Aorta (tissue), 5 donors: Measurements from ENCODE around the gene TMEM191B. TPM values are rescaled to one million over a fixed set of nuclear protein-coding genes. Genes with fewer than 3 reads are reported as not detected.
A peak's percentile ranks its signal among the peaks of the same experiment; 100 is the strongest.
"Not testable (repeated sequence)": the region's sequence is repeated elsewhere in the genome, so short reads cannot be mapped to it uniquely, and the experiment has no call there.

ENCODE experiments used
- ATAC-seq: fragments of 200-7000 bp; cut with Tn5 transposase; one replicate; pipeline ENCODE4 v1.9.1; 2022; ENCODE audit warnings: moderate library complexity; ENCODE audit not compliant: low FRiP score
- DNase-seq, 2 donors: peaks; one replicate each; pipeline ENCODE4 v3.0.0-alpha.2; 2020
- H3K27ac ChIP-seq, 2 donors: one replicate each; pipeline ENCODE4 v1.5.1; 2013; ENCODE audit warnings: low read length in 2 of 2, mild to moderate bottlenecking in 2 of 2, moderate library complexity in 2 of 2, control low read depth in 1 of 2, inconsistent platforms in 1 of 2, low read depth in 1 of 2
- H3K27me3 ChIP-seq, 2 donors: one replicate each; pipeline ENCODE4 v1.6.1; 2013; ENCODE audit warnings: control low read depth in 1 of 2, low read length in 1 of 2, mild to moderate bottlenecking in 1 of 2, moderate library complexity in 1 of 2; ENCODE audit not compliant: insufficient read depth in 2 of 2, control insufficient read depth in 1 of 2
- H3K36me3 ChIP-seq, 2 donors: one replicate each; pipeline ENCODE4 v1.6.1; 2013; ENCODE audit warnings: control low read depth in 1 of 2, low read length in 1 of 2, mild to moderate bottlenecking in 1 of 2; ENCODE audit not compliant: insufficient read depth in 2 of 2, control insufficient read depth in 1 of 2
- H3K4me1 ChIP-seq, 2 donors: one replicate each; pipeline ENCODE4 v1.6.1; 2013; ENCODE audit warnings: low read length in 2 of 2, control low read depth in 1 of 2, mild to moderate bottlenecking in 1 of 2, moderate library complexity in 1 of 2; ENCODE audit not compliant: insufficient read depth in 2 of 2, control insufficient read depth in 1 of 2
- H3K4me3 ChIP-seq, 2 donors: one replicate each; pipeline ENCODE4 v1.5.1; 2013; ENCODE audit warnings: low read length in 2 of 2, control low read depth in 1 of 2, mild to moderate bottlenecking in 1 of 2
- H3K9me3 ChIP-seq: one replicate; pipeline ENCODE4 v1.6.1; 2013; ENCODE audit warnings: mild to moderate bottlenecking, low read length; ENCODE audit not compliant: control insufficient read depth
- WGBS, 2 donors: extraction: QIAGEN DNeasy Blood & Tissue Kit; methylation state at CpG; one replicate each; pipeline ENCODE4 v1.1.7; 2013; 5-methylcytosine and 5-hydroxymethylcytosine counted together
- intact Hi-C, 2 donors: fragments of 100-400 bp; cut with DNase I; formaldehyde crosslinking; loops; one replicate each; pipeline versions ENCODE4 v1.14.2 to v1.15.0; 2022
- polyA plus RNA-seq, 2 donors: library from polyadenylated mRNA; stranded (reverse); fragments of 200-250 nt; gene quantifications; one replicate each; pipeline ENCODE4 v1.2.3, GENCODE V29; 2013
- total RNA-seq, 2 donors: library from RNA; stranded (reverse); fragmentation: NEBNext Ultra II Directional; extraction: Animal tissue kit (Norgen Biotek cat#: 25700); gene quantifications; one replicate each; pipeline ENCODE4 v1.2.1, GENCODE V29; 2021
- donor health status: healthy with polysubstance abuse.
- donor health status: Bipolar disorder and iron deficiency.
- donor health status: DM: no; HTN: no; CAD: no.
- donor health status: DM: no; HTN: no; CAD: no.
- donor health status: DM: yes; HTN: yes; CAD: no.

TMEM191B gene
- total and polyA plus RNA-seq, 4 donors = 3.8 TPM; not detected in 3

DNA sequence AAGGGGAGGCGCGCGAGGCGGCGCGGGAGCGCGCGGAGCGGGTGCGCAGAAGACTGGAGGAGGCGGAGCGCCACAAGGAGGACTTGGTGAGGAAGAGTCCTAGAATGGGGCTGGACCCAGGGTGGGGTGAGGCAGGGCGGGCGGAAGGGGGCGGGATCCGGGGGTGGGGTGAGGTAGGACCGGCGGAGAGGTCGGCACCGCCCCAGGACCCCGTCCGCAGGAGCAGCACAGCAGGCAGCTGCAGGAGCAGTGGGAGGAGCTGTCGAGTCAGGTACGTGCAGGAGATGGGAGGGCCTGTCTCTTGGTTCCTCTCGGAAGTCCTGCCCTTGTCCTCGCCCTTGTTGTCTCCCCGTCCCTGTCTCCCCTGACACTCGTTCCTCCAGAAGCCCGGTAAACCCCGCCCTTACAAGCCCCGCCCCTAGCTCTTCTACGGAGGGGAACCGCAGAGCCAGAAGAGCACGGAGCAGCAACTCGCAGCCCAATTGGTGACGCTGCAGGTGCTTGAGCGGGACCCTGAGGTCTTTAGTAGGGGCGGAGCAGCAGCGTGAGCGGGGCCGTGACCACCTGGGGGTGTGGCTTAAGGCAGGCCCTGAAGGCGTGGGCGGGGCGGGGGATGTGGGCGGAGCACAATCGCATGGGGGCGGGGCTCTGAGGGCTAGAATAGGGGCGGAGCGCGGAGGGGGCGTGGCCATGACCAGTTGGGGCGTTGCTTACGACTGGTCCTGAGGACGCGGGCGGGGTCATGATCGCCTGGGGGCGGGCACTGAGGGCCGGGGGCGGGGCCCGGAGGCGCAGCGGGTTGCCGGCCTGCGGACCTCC lies 1.2 kb downstream of the TMEM191B start:
- not testable (repeated sequence) for H3K4me1 ChIP-seq, H3K9me3 ChIP-seq, H3K4me3 ChIP-seq

DNA sequence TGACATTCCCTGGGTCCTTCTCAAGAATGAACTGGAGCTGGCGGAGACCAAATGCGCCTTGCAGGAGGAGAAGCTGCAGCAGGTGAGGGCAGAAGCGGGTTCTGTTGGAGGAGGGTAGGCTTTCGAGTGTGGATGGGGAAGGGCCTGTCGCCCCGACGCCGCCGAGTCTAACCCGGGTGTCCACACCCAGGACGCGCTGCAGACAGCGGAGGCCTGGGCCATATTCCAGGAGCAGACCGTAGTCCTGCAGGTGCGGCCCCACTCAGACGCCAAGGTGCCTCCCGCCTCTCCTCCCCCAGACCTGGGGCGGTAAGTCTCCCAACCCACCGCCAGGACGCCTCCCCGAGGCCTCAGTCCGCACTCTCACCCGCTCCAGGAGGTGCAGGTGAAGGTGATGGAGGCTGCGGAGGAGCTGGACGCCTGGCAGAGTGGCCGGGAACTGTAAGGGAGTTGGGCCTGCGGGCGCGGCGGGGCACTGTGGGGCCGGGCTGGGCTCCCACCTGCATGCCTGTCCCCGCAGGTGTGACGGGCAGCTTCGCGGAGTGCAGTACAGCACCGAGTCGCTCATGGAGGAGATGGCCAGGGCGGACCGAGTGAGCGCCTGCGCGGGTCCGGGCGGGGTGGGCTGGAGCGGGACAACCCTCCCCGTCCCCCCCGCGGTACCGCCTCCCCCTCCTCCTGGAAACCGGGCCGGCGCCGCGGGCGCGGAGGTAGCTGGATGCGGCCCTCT lies 2.0 kb downstream of the TMEM191B start:
- WGBS, 2 donors = 9% methylated on average over 10 of the region's 57 CpGs; no CpG with 5 or more reads in 1 of the 2 donors
- H3K4me3 ChIP-seq, H3K36me3 ChIP-seq, H3K4me1 ChIP-seq, DNase-seq, intact Hi-C loops, H3K27ac ChIP-seq, H3K27me3 ChIP-seq, H3K9me3 ChIP-seq: not testable (repeated sequence)
- peak; percentile 57 for ATAC-seq

More for the DNA sequence above, 1.2 kb downstream of the TMEM191B start:
- 1% methylated on average over 25 of the region's 66 CpGs; no CpG with 5 or more reads in 1 of the 2 donors for WGBS, 2 donors
- DNase-seq (peak; percentile 82 to 91), ATAC-seq (peak; percentile 99)
- H3K36me3 ChIP-seq, H3K27me3 ChIP-seq, H3K27ac ChIP-seq, intact Hi-C loops: not testable (repeated sequence)

DNA sequence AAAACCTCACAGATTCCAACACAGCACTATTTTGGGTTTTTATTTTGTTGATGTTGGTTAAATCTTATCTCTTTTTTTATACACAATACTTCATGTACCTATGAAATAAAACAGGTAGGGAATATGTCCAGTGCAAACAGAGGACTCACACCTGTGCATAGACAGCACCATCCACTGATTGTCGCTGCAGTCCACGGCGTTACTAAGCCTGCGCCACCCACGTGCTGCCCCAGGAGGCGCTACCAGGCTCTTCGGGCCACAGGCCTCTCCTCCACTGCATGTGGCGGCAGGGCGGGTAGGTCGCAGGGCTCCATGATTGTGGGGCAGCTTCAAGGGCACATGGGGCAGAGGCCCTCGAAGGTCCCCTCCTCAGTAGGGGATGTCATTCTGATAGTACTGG lies 6.0 kb downstream of the TMEM191B start:
- H3K36me3 ChIP-seq, H3K27ac ChIP-seq, ATAC-seq, DNase-seq, H3K4me1 ChIP-seq, H3K4me3 ChIP-seq, H3K9me3 ChIP-seq, H3K27me3 ChIP-seq, intact Hi-C loops: not testable (repeated sequence)
- WGBS, 2 donors = no CpG with 5 or more reads among the region's 11 CpGs

DNA sequence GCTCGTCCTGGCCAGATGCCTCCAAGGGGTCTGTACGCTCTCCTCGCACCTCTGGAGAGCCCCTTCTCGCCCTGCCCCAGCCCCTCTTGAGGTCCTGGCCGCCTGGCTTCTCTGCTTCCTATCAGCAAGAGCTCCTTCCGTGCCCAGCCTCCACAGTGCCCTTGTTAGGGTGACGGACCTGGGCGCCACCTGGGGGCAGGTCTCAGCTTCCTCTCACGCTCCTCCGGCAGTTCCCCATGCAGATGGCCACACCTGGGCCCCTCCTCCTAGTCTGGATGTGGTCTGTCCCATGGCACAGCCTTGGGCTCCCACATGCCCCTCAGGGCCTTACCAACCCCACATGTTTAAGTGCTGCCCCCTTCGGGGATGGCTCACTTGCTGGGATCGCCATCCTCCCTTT lies 6.7 kb downstream of the TMEM191B start:
- H3K27ac ChIP-seq, intact Hi-C loops, H3K9me3 ChIP-seq, H3K36me3 ChIP-seq, DNase-seq, H3K4me3 ChIP-seq, H3K4me1 ChIP-seq, ATAC-seq, H3K27me3 ChIP-seq: not testable (repeated sequence)
- 100% methylated on average over 2 of the region's 12 CpGs; no CpG with 5 or more reads in 1 of the 2 donors for WGBS, 2 donors

DNA sequence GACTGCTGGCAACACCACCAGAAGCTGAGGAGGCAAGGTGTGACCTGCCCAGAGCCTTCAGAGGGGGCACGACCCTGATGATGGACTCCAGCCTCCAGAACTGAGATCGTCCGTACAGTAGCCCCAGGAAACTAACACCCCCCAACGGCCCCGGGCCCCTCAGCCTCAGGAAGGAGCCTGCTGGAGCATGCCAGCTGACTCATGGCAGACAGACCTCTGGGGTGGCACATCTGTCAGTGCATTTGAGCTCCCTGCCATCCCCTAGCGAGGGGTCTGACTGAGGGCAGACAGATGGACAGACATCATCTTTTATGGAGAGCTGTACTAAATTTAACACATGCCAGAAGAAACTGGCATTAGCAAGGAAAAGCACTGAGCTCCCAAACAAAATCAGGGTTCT lies 12.4 kb downstream of the TMEM191B start:
- H3K27me3 ChIP-seq, H3K36me3 ChIP-seq, H3K9me3 ChIP-seq, DNase-seq, H3K27ac ChIP-seq, H3K4me3 ChIP-seq, intact Hi-C loops, ATAC-seq, H3K4me1 ChIP-seq: not testable (repeated sequence)
- 89% methylated on average over 4 to 5 of the region's 6 CpGs for WGBS, 2 donors

DNA sequence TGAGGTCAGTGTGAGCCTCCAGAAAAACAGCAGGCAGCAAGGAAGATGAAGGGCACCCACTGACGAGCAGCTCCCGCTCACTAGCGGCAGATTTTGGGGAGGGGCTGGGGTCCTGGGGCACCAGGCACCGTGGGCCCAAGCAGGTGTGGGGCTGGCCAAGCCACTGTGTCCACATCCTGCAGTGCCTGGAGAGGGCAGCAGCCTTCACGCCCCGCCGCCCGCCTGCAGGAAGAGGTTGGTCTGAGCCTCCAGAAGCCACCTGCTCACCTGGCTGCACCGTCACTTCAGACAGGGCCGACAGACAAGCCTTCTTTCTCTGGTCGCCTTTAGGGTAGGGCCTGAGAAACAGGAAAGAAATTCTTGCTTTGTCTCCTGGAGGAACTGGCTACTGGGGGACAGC lies 15.8 kb downstream of the TMEM191B start:
- WGBS, 2 donors = no CpG with 5 or more reads among the region's 11 CpGs
- H3K9me3 ChIP-seq, DNase-seq, H3K4me1 ChIP-seq, H3K27ac ChIP-seq, H3K36me3 ChIP-seq, H3K4me3 ChIP-seq, ATAC-seq, intact Hi-C loops, H3K27me3 ChIP-seq: not testable (repeated sequence)

DNA sequence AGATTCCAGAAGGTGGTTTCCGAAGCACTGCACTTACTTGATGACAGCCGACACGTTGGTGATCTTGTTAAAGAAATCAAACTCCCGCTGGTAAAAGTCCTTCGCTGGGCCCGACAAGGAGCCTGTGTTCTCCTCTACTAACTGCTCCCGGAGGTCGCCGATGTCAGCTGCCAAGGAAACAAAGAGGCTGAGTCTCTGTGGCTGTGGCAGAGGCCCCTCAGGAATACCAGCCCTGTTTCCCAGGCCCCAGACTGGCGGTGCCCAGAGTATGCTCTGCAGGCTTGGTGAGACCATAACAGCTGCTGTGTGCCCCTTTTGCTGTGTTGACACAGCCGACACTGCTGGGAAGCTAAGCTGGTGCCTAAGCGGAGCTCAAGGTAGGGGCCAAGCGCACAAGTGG lies 17.0 kb downstream of the TMEM191B start:
- intact Hi-C loops, ATAC-seq, H3K27me3 ChIP-seq, H3K36me3 ChIP-seq, H3K4me3 ChIP-seq, H3K9me3 ChIP-seq, H3K4me1 ChIP-seq, H3K27ac ChIP-seq, DNase-seq: not testable (repeated sequence)
- WGBS, 2 donors = 90% methylated on average over 5 of the region's 13 CpGs; no CpG with 5 or more reads in 1 of the 2 donors

DNA sequence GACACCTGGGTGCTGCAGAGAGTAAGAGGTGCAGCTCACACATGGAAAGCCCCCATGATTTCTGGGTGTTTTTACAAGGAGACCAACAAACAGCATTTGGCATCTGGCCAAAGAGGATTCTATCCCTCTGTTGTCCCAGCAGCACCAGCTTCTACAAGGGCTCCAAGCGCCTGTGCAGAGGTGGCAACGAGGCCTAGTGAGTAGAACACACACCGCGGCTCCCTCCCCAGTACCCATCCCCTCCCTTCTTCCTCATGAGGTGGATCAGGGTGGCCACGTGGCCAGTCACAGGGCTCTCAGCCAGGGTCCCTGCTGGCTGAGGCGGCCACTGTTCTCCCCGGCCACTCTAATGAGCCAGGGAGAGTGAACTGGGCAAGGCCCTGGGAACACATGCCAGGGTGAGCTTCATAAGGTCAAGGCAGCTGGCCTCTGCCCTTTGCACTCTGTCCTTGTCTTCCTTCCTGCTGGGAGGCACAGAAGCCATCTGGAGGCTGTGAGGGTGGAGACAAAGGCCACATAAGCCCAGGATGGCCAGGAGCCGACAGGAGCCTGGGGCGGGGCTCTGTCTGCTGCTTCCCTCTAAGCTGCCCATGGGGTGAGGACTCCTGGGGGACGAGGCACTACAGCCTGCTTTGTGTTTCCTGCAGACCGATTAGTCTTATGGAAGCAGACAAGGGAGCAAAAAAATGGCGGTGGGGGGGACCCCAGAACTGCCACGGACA lies 22.0 kb downstream of the TMEM191B start:
- intact Hi-C loops, H3K27me3 ChIP-seq, H3K4me1 ChIP-seq, DNase-seq, H3K4me3 ChIP-seq, H3K9me3 ChIP-seq, ATAC-seq, H3K36me3 ChIP-seq, H3K27ac ChIP-seq: not testable (repeated sequence)
- 90% methylated on average over 4 to 11 of the region's 13 CpGs for WGBS, 2 donors
